Stimulated activated CD4-positive, alpha-beta T cell treated with anti-CD3 and anti-CD28 coated beads, TNF-alpha, amount 100 ng/mL, for 48 hours (primary cell): ENCODE measurements around the gene SPIN2A.
"Not testable (repeated sequence)": the region's sequence is repeated elsewhere in the genome, so short reads cannot be mapped to it uniquely, and the experiment has no call there.

Source experiments
- DNase-seq, 3 donors: peaks; one replicate each; pipeline ENCODE4 v3.0.0-alpha.2; 2020; ENCODE audit warnings: low read depth in 3 of 3

The SPIN2A gene

DNA sequence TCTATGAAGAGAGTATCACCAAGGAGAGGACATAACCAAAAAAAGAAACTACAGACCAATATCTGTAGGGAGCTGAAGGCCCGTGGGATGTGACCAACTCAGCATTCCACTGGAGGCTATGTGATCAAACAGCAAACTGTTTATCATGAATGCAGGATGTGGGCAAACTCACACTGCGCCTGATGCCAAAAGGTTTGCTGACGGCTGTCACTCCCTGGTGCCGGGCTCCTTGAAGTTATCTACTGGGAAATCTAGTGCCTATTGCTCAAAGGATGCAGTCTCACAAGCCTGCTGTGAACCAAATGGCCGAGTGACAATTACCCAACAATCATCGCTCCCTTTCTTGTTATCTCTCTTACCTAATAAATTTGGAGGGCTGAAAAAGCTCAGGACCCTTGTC is 34.3 kb downstream of the SPIN2A start:
- not testable (repeated sequence) for DNase-seq
